AG09319 (cell line): Measurements from ENCODE around the gene NEDD8.

Source experiments
- DNase-seq: peaks from one replicate; pipeline ENCODE4 v3.0.0-alpha.2; 2010; ENCODE audit warnings: low read depth; ENCODE audit errors: extremely low read depth
- TF ChIP-seq, protein P1 (sequence below): IDR thresholded peaks from 2 replicates; pipeline ENCODE4 v1.5.1; 2011; ENCODE audit warnings: low read depth, mild to moderate bottlenecking, inconsistent platforms, low read length, moderate library complexity

The NEDD8 gene

DNA sequence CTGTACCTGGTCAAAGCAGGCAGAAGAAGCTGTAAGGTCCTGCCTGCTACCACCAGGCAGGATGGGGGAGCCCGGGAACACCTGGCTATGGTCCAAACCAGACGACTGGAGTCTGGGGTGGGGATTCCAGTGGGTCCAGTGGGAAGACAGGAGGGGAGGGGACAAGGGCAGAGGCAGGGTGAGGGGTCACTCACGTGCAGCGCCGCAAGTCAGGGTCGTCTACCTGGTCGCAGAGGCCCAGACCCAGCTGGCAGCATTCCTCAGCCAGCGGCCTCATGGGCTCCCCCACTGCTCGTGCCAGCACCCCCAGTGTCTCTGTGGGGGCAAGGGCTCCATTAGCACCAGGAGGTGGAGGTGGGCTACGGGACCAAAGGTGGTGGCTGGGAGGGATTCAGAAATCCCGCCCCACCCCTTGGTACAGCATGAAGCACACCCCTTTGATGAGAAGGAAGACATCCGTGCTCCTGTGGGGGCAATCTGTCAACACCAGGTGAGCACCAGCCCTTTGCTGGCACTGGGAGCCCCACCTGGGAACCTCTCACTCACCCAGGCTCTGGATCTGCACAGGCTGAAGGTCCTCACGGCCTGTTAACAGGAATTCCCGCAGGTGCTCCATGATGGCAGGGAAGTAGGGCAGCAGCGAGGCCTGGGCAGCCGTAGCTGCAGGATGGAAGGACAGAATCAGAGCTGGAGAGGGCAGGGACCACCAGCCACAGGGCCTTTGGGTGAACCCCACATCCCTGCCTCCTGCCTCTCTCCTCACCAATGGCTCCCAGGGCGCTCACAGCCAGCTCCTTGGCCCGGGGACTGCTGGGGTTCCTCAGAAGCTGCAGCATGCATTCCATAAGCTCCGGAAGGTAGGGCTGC lies 47.8 kb downstream of the NEDD8 start:
- TF ChIP-seq, protein P1, sequence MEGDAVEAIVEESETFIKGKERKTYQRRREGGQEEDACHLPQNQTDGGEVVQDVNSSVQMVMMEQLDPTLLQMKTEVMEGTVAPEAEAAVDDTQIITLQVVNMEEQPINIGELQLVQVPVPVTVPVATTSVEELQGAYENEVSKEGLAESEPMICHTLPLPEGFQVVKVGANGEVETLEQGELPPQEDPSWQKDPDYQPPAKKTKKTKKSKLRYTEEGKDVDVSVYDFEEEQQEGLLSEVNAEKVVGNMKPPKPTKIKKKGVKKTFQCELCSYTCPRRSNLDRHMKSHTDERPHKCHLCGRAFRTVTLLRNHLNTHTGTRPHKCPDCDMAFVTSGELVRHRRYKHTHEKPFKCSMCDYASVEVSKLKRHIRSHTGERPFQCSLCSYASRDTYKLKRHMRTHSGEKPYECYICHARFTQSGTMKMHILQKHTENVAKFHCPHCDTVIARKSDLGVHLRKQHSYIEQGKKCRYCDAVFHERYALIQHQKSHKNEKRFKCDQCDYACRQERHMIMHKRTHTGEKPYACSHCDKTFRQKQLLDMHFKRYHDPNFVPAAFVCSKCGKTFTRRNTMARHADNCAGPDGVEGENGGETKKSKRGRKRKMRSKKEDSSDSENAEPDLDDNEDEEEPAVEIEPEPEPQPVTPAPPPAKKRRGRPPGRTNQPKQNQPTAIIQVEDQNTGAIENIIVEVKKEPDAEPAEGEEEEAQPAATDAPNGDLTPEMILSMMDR = no peak

DNA sequence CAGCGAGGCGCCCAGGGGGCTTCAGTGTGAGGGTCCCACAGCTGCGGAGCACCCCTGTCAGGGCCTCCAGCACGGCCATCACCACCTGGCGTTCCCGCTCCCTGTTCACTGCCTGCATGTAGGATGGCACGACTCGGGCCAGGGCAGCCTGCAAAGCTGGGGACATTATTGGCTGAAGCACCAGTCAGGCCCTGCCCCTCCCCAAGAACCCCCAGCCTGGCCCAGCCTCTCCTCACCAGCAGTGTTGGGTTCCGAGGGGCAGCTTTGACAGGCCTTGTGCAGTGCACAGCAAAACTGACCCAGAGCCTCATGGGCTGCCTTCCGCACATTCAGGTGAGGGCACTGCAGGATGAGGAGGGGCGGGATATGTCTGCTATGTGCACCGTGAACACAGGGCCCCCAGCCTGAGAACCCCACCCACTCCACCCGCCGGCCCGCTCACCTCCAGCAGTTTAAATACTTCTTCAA lies 49.1 kb downstream of the NEDD8 start:
- TF ChIP-seq, protein P1 = no peak

More for the DNA sequence above, 47.8 kb downstream of the NEDD8 start:
- DNase-seq = no peak

DNA sequence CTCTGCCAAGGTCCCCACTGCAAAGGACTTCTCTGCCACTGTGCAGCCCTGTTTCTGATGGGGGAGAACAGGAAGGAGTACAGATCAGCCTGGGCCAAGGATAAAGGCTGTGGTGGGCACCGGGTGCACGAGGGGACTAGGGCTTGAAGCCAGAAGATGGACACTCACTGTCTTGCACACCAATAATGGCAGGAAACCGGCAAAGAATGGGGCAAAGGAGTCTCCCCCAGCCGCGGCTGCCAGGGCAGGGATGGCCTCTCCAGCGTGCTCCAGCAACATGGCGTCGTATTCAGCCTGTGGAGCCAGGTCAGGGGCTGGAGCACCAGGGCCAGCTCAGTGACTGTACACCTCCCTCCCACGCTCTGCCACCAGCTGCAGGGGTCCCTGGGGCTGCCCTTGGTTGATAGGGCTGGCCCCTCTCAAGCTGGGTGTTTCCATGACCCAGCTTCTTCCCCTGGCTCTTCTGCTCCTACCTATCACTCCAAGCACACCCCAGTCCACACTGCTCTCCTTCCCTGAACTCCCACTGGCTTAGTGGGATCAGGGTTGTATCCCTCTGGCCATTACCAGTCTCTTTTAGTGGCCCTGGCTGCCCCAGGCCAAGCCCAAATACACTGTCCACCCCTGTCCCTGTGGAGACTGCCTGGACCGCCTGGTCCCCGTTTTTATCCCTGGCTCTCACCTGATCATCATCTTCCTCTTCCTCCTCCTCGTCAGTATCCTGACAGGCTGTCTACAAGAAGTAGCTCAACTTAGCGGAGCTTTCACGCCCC lies 49.9 kb downstream of the NEDD8 start:
- DNase-seq = no peak
- TF ChIP-seq, protein P1 = no peak

More for the DNA sequence above, 49.1 kb downstream of the NEDD8 start:
- DNase-seq = no peak

DNA sequence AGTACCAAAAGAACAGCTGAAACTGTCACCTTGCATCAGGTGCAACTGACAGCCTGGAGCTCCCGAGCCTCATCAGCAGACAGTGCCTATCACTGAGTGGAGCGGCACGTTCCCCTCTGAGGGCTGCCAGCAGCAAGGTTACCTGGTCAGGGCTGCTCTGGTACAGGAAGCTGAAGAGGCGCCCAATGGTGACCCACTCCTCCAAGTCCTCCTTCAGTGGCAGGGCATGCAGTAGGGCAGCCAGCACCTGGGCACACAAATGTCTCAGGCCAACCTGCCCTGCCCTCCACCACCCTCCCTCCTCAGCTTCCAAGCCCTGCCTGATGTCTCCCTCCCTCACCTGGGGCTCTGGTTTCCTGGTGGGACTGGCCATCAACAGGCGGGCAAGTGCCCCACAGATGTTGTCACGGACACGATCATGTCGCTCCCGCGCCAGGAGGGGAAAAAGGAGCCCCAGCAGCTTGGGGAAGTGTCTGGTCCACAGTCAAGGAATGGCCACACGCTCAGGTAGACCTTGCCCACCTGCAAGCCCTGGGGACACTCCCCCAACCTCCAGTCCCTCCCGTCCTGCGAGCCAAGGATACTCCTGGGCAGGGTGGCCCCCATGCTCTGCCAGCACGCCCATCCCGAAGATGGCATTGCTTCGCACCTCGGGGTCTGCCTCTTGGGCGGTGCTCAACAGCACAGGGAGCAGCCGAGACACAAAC lies 50.6 kb downstream of the NEDD8 start:
- TF ChIP-seq, protein P1 = no peak
- no peak for DNase-seq

DNA sequence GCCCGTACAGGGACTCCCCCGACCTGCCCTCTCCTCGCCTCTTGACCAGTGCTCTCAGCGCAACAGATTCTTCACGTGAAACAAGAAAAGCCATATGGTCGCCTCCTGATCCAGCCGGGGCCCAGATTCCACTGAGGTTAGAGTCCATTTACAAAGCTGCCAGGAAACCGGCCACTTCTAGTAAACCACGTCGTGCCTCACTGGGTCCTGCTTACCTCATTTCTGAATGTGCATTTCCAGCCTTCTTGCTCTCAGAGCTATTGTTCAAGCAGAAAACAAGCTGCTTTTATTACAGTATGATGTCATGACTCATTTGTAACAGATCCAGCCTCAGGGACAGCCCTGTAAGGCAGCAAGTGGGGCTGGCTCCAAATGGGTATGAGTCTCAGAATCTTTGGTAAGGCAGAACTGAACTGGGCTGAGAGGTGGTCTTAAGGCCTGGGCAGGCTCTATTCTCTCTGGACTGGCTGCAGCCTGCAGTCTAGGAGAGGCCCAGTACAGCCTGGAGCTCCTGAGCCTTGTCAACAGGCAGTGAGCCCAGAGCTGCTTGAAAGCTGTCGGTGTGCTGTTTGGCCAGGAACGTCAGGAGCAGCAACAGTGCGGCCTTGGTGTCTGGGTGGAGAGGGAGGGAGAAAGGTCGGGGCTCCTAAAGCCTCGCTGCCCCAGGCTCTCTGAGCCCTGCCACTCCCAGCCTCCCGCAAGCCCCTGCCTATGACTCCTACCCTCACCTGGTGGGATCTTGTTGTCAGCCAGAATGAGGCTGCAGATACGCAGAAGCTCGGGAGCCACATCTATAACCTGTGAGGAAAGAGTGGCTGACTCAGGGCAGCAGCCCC lies 52.0 kb downstream of the NEDD8 start:
- TF ChIP-seq, protein P1 = no peak
- DNase-seq = peak; percentile 63

DNA sequence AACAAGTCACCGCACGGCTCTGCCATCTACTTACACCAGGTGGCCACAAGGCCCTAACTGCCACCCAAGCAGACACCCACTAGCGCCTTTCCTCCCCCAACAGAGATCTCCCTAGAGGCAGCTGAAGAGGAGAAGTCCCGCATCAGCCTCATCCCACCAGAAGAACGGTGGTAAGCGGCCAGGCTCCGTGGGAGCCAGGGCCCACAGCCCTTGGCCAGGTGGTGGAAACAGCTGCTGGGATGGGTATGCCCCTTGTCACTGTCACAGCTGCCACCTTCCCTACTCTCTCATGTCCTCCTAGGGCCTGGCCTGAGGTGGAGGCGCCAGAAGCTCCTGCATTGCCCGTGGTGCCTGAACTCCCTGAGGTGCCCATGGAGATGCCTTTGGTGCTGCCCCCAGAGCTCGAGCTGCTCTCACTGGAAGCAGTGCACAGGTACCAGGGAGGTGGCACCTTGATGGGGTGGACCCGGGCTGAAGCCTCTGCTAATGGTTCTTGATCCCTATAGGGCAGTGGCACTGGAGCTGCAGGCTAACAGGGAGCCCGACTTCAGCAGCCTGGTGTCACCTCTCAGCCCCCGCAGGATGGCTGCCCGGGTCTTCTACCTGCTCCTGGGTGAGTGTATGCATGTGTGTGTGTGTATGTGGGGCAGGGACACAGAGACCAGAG lies 52.7 kb downstream of the NEDD8 start:
- TF ChIP-seq, protein P1 = no peak
- no peak for DNase-seq
